ENCODE results near the gene LGR5. TPM values are rescaled to one million over a fixed set of nuclear protein-coding genes. Genes with fewer than 3 reads are reported as not detected.
"Not testable (repeated sequence)": the region's sequence is repeated elsewhere in the genome, so short reads cannot be mapped to it uniquely, and the experiment has no call there.

The LGR5 gene
- polyA plus RNA-seq, 6 donors from 2014 or later, result not detected

GRCh38 chr12:71461787-71462328, 22.3 kb downstream of the LGR5 start:
- no peaks in the 10 kb centered on the region for H3K4me1 Mint-ChIP-seq
- no peak overlapping the region for H3K27ac Mint-ChIP-seq
- no peak overlapping the region for H3K4me3 Mint-ChIP-seq
- DNase-seq (no peak), ATAC-seq (ENCODE audit: low read depth in 2 of 2) (no peak)
- H3K9me3 Mint-ChIP-seq, result no peaks in the 10 kb centered on the region
- H3K36me3 Mint-ChIP-seq, result no peaks in the 10 kb centered on the region
- H3K27me3 Mint-ChIP-seq, result peaks cover 0 to 8% (median 0%) of the 10 kb centered on the region in 3 donors

GRCh38 chr12:71465796-71466195, 26.2 kb downstream of the LGR5 start:
- no peaks in the 10 kb centered on the region for H3K4me1 Mint-ChIP-seq
- H3K4me3 Mint-ChIP-seq, result no peak overlapping the region
- no peak overlapping the region for H3K27ac Mint-ChIP-seq
- no peaks in the 10 kb centered on the region for H3K9me3 Mint-ChIP-seq
- H3K27me3 Mint-ChIP-seq, result peaks cover 0 to 8% (median 4%) of the 10 kb centered on the region in 3 donors
- no peaks in the 10 kb centered on the region for H3K36me3 Mint-ChIP-seq
- DNase-seq (no peak), ATAC-seq (ENCODE audit: low read depth in 2 of 2) (no peak)

- no peaks in the 10 kb centered on the region for H3K36me3 Mint-ChIP-seq
- peaks cover 0 to 4% (median 4%) of the 10 kb centered on the region in 3 donors for H3K27me3 Mint-ChIP-seq
- no peak overlapping the region for H3K4me3 Mint-ChIP-seq
- ATAC-seq (ENCODE audit: low read depth in 2 of 2), result no peak
- H3K4me1 Mint-ChIP-seq, result no peaks in the 10 kb centered on the region
- no peak for DNase-seq
- no peak overlapping the region for H3K27ac Mint-ChIP-seq
- no peaks in the 10 kb centered on the region for H3K9me3 Mint-ChIP-seq
Observed at GRCh38 chr12:71469258-71469750, 29.7 kb downstream of the LGR5 start.

- no peak for ATAC-seq (ENCODE audit: low read depth in 2 of 2)
- Mint-ChIP-seq H3K4me3 (no peak overlapping the region), H3K9me3 (no peaks in the 10 kb centered on the region), H3K4me1 (no peaks in the 10 kb centered on the region), H3K27me3 (peaks cover 0 to 4% (median 0%) of the 10 kb centered on the region in 3 donors), H3K36me3 (no peaks in the 10 kb centered on the region), H3K27ac (no peak overlapping the region)
- no peak for DNase-seq
Observed at GRCh38 chr12:71472441-71472911, 32.9 kb downstream of the LGR5 start.

GRCh38 chr12:71474791-71475190, 35.2 kb downstream of the LGR5 start:
- no peak for DNase-seq
- no peaks in the 10 kb centered on the region for H3K4me1 Mint-ChIP-seq
- no peaks in the 10 kb centered on the region for H3K9me3 Mint-ChIP-seq
- no peak for ATAC-seq (ENCODE audit: low read depth in 2 of 2)
- H3K27me3 Mint-ChIP-seq, result peaks cover 0 to 8% (median 0%) of the 10 kb centered on the region in 3 donors
- H3K36me3 Mint-ChIP-seq, result no peaks in the 10 kb centered on the region
- no peak overlapping the region for H3K27ac Mint-ChIP-seq
- no peak overlapping the region for H3K4me3 Mint-ChIP-seq

GRCh38 chr12:71475280-71475679, 35.7 kb downstream of the LGR5 start:
- Mint-ChIP-seq H3K4me1 (no peaks in the 10 kb centered on the region), H3K27me3 (peaks cover 0 to 9% (median 0%) of the 10 kb centered on the region in 3 donors), H3K27ac (no peak overlapping the region)

GRCh38 chr12:71476513-71476912, 36.9 kb downstream of the LGR5 start:
- DNase-seq (no peak), ATAC-seq (ENCODE audit: low read depth in 2 of 2) (no peak)
- peaks cover 0 to 9% (median 0%) of the 10 kb centered on the region in 3 donors for H3K27me3 Mint-ChIP-seq

More at GRCh38 chr12:71475280-71475679, 35.7 kb downstream of the LGR5 start:
- H3K4me3 Mint-ChIP-seq, result no peak overlapping the region
- H3K36me3 Mint-ChIP-seq, result no peaks in the 10 kb centered on the region
- DNase-seq (no peak), ATAC-seq (ENCODE audit: low read depth in 2 of 2) (no peak)
- H3K9me3 Mint-ChIP-seq, result no peaks in the 10 kb centered on the region

GRCh38 chr12:71477609-71478008, 38.0 kb downstream of the LGR5 start:
- Mint-ChIP-seq H3K4me1 (no peaks in the 10 kb centered on the region), H3K4me3 (no peak overlapping the region), H3K27ac (no peak overlapping the region), H3K27me3 (peaks cover 0 to 9% (median 0%) of the 10 kb centered on the region in 3 donors), H3K36me3 (no peaks in the 10 kb centered on the region), H3K9me3 (peaks cover 0 to 10% (median 3%) of the 10 kb centered on the region in 7 donors)
- ATAC-seq (ENCODE audit: low read depth in 2 of 2) (no peak), DNase-seq (no peak)

More at GRCh38 chr12:71476513-71476912, 36.9 kb downstream of the LGR5 start:
- Mint-ChIP-seq H3K9me3 (peaks cover 0 to 8% (median 3%) of the 10 kb centered on the region in 7 donors), H3K4me3 (no peak overlapping the region), H3K36me3 (no peaks in the 10 kb centered on the region), H3K4me1 (no peaks in the 10 kb centered on the region), H3K27ac (no peak overlapping the region)

- Mint-ChIP-seq H3K4me1 (no peaks in the 10 kb centered on the region), H3K4me3 (no peak overlapping the region), H3K27me3 (peaks cover 0 to 9% (median 0%) of the 10 kb centered on the region in 3 donors), H3K27ac (no peak overlapping the region), H3K9me3 (peaks cover 0 to 10% (median 3%) of the 10 kb centered on the region in 7 donors), H3K36me3 (no peaks in the 10 kb centered on the region)
- no peak for ATAC-seq (ENCODE audit: low read depth in 2 of 2)
- no peak for DNase-seq
Observed at GRCh38 chr12:71478270-71478669, 38.7 kb downstream of the LGR5 start.

- no peak overlapping the region for H3K27ac Mint-ChIP-seq
- no peak overlapping the region for H3K4me3 Mint-ChIP-seq
- peaks cover 0 to 11% (median 3%) of the 10 kb centered on the region in 7 donors for H3K9me3 Mint-ChIP-seq
- ATAC-seq (ENCODE audit: low read depth in 2 of 2) (no peak), DNase-seq (no peak)
- no peaks in the 10 kb centered on the region for H3K4me1 Mint-ChIP-seq
- peaks cover 0 to 1% of the 10 kb centered on the region in 2 donors for H3K36me3 Mint-ChIP-seq
- peaks cover 0 to 5% (median 0%) of the 10 kb centered on the region in 3 donors for H3K27me3 Mint-ChIP-seq
Observed at GRCh38 chr12:71484272-71484905, 44.8 kb downstream of the LGR5 start.

GRCh38 chr12:71490844-71491243, 51.2 kb downstream of the LGR5 start:
- ATAC-seq (ENCODE audit: low read depth in 2 of 2); H3K4me3 Mint-ChIP-seq; H3K27ac Mint-ChIP-seq; H3K4me1 Mint-ChIP-seq; DNase-seq; H3K27me3 Mint-ChIP-seq: not testable (repeated sequence)
- Mint-ChIP-seq H3K9me3 (peaks cover 0 to 33% (median 19%) of the 10 kb centered on the region in 7 donors), H3K36me3 (peaks cover 0 to 12% of the 10 kb centered on the region in 2 donors)

- Mint-ChIP-seq H3K36me3 (peaks cover 0 to 12% of the 10 kb centered on the region in 2 donors), H3K4me1 (peaks cover 0 to 1% (median under 1%) of the 10 kb centered on the region in 3 donors), H3K27ac (peak overlapping the region in 1 of 6 donors; percentile 51), H3K27me3 (no peaks in the 10 kb centered on the region), H3K4me3 (no peak overlapping the region), H3K9me3 (peaks cover under 1 to 33% (median 19%) of the 10 kb centered on the region in 7 donors)
- no peak for DNase-seq
- no peak for ATAC-seq (ENCODE audit: low read depth in 2 of 2)
Observed at GRCh38 chr12:71492604-71493003, 53.0 kb downstream of the LGR5 start.

- Mint-ChIP-seq H3K27ac (peak overlapping the region in 2 of 6 donors; percentile 39 to 60), H3K9me3 (peaks cover 0 to 14% (median 3%) of the 10 kb centered on the region in 7 donors), H3K27me3 (no peaks in the 10 kb centered on the region), H3K36me3 (no peaks in the 10 kb centered on the region), H3K4me3 (peak overlapping the region in 1 of 8 donors; percentile 28), H3K4me1 (peaks cover 13 to 22% (median 19%) of the 10 kb centered on the region in 3 donors)
- no peak for ATAC-seq (ENCODE audit: low read depth in 2 of 2)
- no peak for DNase-seq
Observed at GRCh38 chr12:71499834-71500233, 60.2 kb downstream of the LGR5 start.

All from naive B cell (primary cell).